Sigmoid colon (tissue), 4 donors: ENCODE results near the gene EHD2.

Source experiments
- POLR2A ChIP-seq, 2 donors: fragments of 450-650 bp; IDR thresholded peaks; one replicate each; pipeline ENCODE4 v1.6.1; 2016; ENCODE audit warnings: antibody characterized with exemption in 2 of 2, mild to moderate bottlenecking in 2 of 2, moderate library complexity in 2 of 2
- POLR2AphosphoS5 ChIP-seq, 4 donors: sonication (generic); formaldehyde crosslinking; IDR thresholded peaks; one replicate each; pipeline ENCODE4 v1.6.1; 2017; ENCODE audit warnings: antibody characterized with exemption in 4 of 4
- TF ChIP-seq, protein P1 (sequence below), 4 experiments: fragments of 450-650 bp in 3 of 4; fragments of 200-600 bp in 1 of 4; IDR thresholded peaks; one replicate each; pipeline ENCODE4 v1.5.1; 2016 to 2019; ENCODE audit warnings: antibody characterized with exemption in 4 of 4, mild to moderate bottlenecking in 3 of 4, moderate library complexity in 2 of 4

GRCh38 chr19:47755065-47755761, 42.0 kb downstream of the EHD2 start:
- TF ChIP-seq, protein P1, sequence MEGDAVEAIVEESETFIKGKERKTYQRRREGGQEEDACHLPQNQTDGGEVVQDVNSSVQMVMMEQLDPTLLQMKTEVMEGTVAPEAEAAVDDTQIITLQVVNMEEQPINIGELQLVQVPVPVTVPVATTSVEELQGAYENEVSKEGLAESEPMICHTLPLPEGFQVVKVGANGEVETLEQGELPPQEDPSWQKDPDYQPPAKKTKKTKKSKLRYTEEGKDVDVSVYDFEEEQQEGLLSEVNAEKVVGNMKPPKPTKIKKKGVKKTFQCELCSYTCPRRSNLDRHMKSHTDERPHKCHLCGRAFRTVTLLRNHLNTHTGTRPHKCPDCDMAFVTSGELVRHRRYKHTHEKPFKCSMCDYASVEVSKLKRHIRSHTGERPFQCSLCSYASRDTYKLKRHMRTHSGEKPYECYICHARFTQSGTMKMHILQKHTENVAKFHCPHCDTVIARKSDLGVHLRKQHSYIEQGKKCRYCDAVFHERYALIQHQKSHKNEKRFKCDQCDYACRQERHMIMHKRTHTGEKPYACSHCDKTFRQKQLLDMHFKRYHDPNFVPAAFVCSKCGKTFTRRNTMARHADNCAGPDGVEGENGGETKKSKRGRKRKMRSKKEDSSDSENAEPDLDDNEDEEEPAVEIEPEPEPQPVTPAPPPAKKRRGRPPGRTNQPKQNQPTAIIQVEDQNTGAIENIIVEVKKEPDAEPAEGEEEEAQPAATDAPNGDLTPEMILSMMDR (IDR thresholded peaks at IDR 0.05): no peak
- TF ChIP-seq POLR2A (IDR thresholded peaks at IDR 0.05) (no peak), POLR2AphosphoS5 (IDR thresholded peaks at IDR 0.05) (no peak)
